ENCODE measurements around the gene DTD1.

DNA sequence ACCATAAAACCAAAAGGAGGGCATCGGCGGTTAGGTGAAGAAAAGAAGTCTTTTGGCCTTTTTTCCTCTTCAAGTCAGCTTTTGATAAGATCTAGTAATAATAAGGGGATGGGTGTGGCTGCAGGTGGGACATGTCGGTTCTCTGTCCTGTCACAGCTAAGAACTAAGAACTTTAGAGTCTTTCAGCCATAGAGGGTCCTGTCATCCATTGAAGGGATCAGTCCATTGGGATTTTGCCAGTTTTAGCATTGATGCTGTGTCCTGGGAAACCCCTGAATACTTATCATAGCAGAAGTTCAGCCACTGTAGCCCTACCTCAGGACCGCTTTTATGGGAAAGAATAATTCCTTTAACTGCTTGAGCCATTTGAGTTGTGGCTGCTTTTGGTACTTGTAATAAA lies 207.5 kb downstream of the DTD1 start:
- TF ChIP-seq POLR2A (IDR thresholded peaks at IDR 0.05), result no peak
- TF ChIP-seq CTCF (IDR thresholded peaks at IDR 0.05), result no peak
- no peak for TF ChIP-seq EP300 (IDR thresholded peaks at IDR 0.05)
- no peak for TF ChIP-seq POLR2AphosphoS5 (IDR thresholded peaks at IDR 0.05)

All from upper lobe of left lung (tissue), 4 donors.